K562 treated with DMSO at 1 percent for 12 hours (cell line): Measurements from ENCODE around the gene OR4S1. TPM values are rescaled to one million over a fixed set of nuclear protein-coding genes. Genes with fewer than 3 reads are reported as not detected.

Experiments used
- total RNA-seq: library from RNA; unstranded; fragments of 300-600 nt; gene quantifications from 2 replicates; pipeline ENCODE4 v1.2.3, GENCODE V29; 2022; ENCODE audit not compliant: insufficient read depth

OR4S1 gene, protein sequence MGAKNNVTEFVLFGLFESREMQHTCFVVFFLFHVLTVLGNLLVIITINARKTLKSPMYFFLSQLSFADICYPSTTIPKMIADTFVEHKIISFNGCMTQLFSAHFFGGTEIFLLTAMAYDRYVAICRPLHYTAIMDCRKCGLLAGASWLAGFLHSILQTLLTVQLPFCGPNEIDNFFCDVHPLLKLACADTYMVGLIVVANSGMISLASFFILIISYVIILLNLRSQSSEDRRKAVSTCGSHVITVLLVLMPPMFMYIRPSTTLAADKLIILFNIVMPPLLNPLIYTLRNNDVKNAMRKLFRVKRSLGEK
- total RNA-seq: not detected in 2 replicates

DNA sequence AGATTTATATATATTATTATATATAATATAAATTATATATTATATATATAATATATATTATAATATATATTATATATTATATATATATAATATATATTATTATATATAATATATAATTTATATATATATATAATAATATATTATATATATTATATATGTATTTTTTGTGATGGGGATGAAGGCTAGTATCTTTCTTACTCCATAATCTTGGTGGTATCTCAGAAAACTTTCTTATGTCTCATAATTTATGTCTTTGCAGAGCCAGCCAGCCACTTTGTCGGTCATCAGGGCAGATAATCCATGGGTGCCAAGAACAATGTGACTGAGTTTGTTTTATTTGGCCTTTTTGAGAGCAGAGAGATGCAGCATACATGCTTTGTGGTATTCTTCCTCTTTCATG is at the start of gene OR4S1:
TSS of gene OR4S1 (plus strand) at position 301 of the 400 bp plus-strand sequence. CDS start at position 301, 0 bp downstream.

DNA sequence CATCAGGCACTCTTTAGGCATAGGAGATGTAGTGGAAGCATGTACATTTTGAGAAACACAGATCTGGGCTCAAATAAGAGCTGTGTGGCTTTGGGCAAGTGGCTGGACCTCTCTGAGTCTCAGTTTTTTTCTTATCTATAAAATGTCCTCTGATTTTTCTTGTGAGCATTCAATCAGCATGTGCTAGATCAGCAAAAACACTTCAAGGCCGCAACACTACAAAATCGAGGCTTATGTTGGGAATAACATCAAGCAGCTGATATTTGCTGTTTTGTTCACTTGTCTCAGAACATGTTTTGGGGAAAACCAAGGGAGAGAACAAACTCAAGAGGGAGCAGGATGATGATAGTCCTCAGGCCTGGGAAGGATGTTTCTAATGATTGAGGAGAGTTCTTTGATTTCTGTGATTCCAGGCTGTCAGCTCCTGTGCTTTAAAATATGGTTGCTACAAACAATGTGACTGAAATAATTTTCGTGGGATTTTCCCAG is 42.6 kb upstream of the OR4S1 start, which contains the start of gene OR4X1:
TSS of gene OR4X1 (plus strand) at position 439 of the 489 bp plus-strand sequence. CDS start at position 439, 0 bp downstream.

GRCh38 chr11:48324620-48325019 is 18.6 kb downstream of the OR4S1 start, which contains the start of gene OR4C3:
Gene OR4C3, plus strand, starts transcription at chr11:48324920. Its CDS starts 102 bp downstream, at chr11:48325022.

Other genes with a start within 250 kb of the OR4S1 start
- not detected in 2 replicates for gene OR4B1, start 89.4 kb upstream of the OR4S1 start, total RNA-seq
- gene OR4X2, start 61.1 kb upstream of the OR4S1 start, total RNA-seq: not detected in 2 replicates
- not detected in 2 replicates for gene OR4X1, start 42.4 kb upstream of the OR4S1 start, total RNA-seq
- not detected in 2 replicates for gene OR4C3, start 18.7 kb downstream of the OR4S1 start, total RNA-seq
- gene OR4C5, start 60.2 kb downstream of the OR4S1 start, total RNA-seq: not detected in 2 replicates
- gene OR4A47, start 182.6 kb downstream of the OR4S1 start, total RNA-seq: not detected in 2 replicates